Mesenchymal stem cell (in vitro differentiated cells and primary cell): ENCODE results near the gene LDLRAD3.
A peak's percentile ranks its signal among the peaks of the same experiment; 100 is the strongest.

Experiments used
- DNase-seq: peaks from one replicate; pipeline ENCODE4 v3.0.0-alpha.2; 2013
- H2AFZ ChIP-seq: one replicate; pipeline ENCODE4 v1.6.1; 2013; ENCODE audit warnings: low read depth, mild to moderate bottlenecking, control low read depth, inconsistent platforms, low read length, moderate library complexity
- H2AK5ac ChIP-seq: 2 replicates; pipeline ENCODE4 v1.6.1; 2013; ENCODE audit warnings: low read length, moderate library complexity, mild to moderate bottlenecking, inconsistent platforms; ENCODE audit not compliant: severe bottlenecking
- H2BK120ac ChIP-seq: one replicate; pipeline ENCODE4 v1.6.1; 2013; ENCODE audit warnings: low read depth, mild to moderate bottlenecking, inconsistent platforms, low read length, moderate library complexity
- H2BK12ac ChIP-seq, 2 experiments: one replicate each; pipeline ENCODE4 v1.6.1; 2013; ENCODE audit warnings: inconsistent platforms in 2 of 2, low read length in 2 of 2, mild to moderate bottlenecking in 2 of 2, moderate library complexity in 2 of 2, control low read depth in 1 of 2
- H2BK15ac ChIP-seq: one replicate; pipeline ENCODE4 v1.6.1; 2013; ENCODE audit warnings: mild to moderate bottlenecking, low read depth, inconsistent platforms; ENCODE audit not compliant: poor library complexity, severe bottlenecking
- H2BK5ac ChIP-seq: 2 replicates; pipeline ENCODE4 v1.6.1; 2013; ENCODE audit warnings: low read depth, mild to moderate bottlenecking, low read length, control low read depth, inconsistent platforms; ENCODE audit not compliant: poor library complexity, severe bottlenecking
- H3K14ac ChIP-seq, 2 experiments: one replicate each; pipeline ENCODE4 v1.6.1; 2013; ENCODE audit warnings: inconsistent platforms in 2 of 2, low read length in 2 of 2, control low read depth in 1 of 2, mild to moderate bottlenecking in 1 of 2, moderate library complexity in 1 of 2
- H3K18ac ChIP-seq, 2 experiments: one replicate each; pipeline ENCODE4 v1.6.1; 2013; ENCODE audit warnings: inconsistent platforms in 2 of 2, low read length in 2 of 2, control low read depth in 1 of 2, low read depth in 1 of 2, mild to moderate bottlenecking in 1 of 2
- H3K23ac ChIP-seq, 2 experiments: one replicate each; pipeline ENCODE4 v1.6.1; 2013; ENCODE audit warnings: inconsistent platforms in 2 of 2, low read length in 2 of 2, mild to moderate bottlenecking in 2 of 2, moderate library complexity in 2 of 2, control low read depth in 1 of 2
- H3K27ac ChIP-seq: 2 replicates; pipeline ENCODE4 v1.5.1; 2013; ENCODE audit warnings: mild to moderate bottlenecking, moderate library complexity, low read length, control low read depth, inconsistent platforms; ENCODE audit not compliant: poor library complexity, severe bottlenecking
- H3K27me3 ChIP-seq, 2 experiments: 2 replicates each; pipeline versions ENCODE4 v1.6.1 to v1.7.0; 2013; ENCODE audit warnings: low read length in 2 of 2, mild to moderate bottlenecking in 2 of 2, moderate library complexity in 2 of 2, control low read depth in 1 of 2, inconsistent platforms in 1 of 2; ENCODE audit not compliant: control insufficient read depth in 1 of 2, insufficient read depth in 1 of 2
- H3K36me3 ChIP-seq, 2 experiments: 2 replicates each; pipeline versions ENCODE4 v1.6.1 to v1.7.0; 2013; ENCODE audit warnings: low read length in 2 of 2, control low read depth in 1 of 2, inconsistent platforms in 1 of 2, low read depth in 1 of 2, mild to moderate bottlenecking in 1 of 2; ENCODE audit not compliant: insufficient read depth in 2 of 2, control insufficient read depth in 1 of 2
- H3K4ac ChIP-seq, 2 experiments: one replicate each; pipeline ENCODE4 v1.6.1; 2013; ENCODE audit warnings: inconsistent platforms in 2 of 2, low read length in 2 of 2, mild to moderate bottlenecking in 2 of 2, moderate library complexity in 2 of 2, control low read depth in 1 of 2, low read depth in 1 of 2
- H3K4me1 ChIP-seq: 2 replicates; pipeline ENCODE4 v1.6.1; 2013; ENCODE audit warnings: low read depth, low read length, control low read depth; ENCODE audit not compliant: control insufficient read depth, insufficient read depth
- H3K4me2 ChIP-seq: 2 replicates; pipeline ENCODE4 v1.6.1; 2013; ENCODE audit warnings: low read length, mild to moderate bottlenecking, inconsistent platforms; ENCODE audit not compliant: poor library complexity, severe bottlenecking
- H3K4me3 ChIP-seq, 2 experiments: 2 replicates each; pipeline versions ENCODE4 v1.5.1 to v1.7.0; 2013; ENCODE audit warnings: low read length in 2 of 2, mild to moderate bottlenecking in 2 of 2, control low read depth in 1 of 2, low read depth in 1 of 2; ENCODE audit not compliant: insufficient read depth in 1 of 2
- H3K79me1 ChIP-seq: replicated peaks from 2 replicates; pipeline ENCODE4 v1.6.1; 2013; ENCODE audit warnings: mild to moderate bottlenecking, control low read depth, low read length, inconsistent platforms; ENCODE audit not compliant: poor library complexity, severe bottlenecking
- H3K9ac ChIP-seq: 2 replicates; pipeline ENCODE4 v1.7.0; 2013; ENCODE audit warnings: mild to moderate bottlenecking, low read length, moderate library complexity
- H3K9me3 ChIP-seq: 2 replicates; pipeline ENCODE4 v1.7.0; 2013; ENCODE audit warnings: mild to moderate bottlenecking, low read length; ENCODE audit not compliant: control insufficient read depth
- H4K8ac ChIP-seq: one replicate; pipeline ENCODE4 v1.6.1; 2013; ENCODE audit warnings: inconsistent platforms, mild to moderate bottlenecking, low read length, moderate library complexity
- H4K91ac ChIP-seq: one replicate; pipeline ENCODE4 v1.6.1; 2013; ENCODE audit warnings: mild to moderate bottlenecking, low read length, inconsistent platforms
- WGBS: methylation state at CpG from one replicate; pipeline ENCODE4 v1.1.7; 2013; ENCODE audit warnings: mixed read lengths; 5-methylcytosine and 5-hydroxymethylcytosine counted together

The LDLRAD3 gene

DNA sequence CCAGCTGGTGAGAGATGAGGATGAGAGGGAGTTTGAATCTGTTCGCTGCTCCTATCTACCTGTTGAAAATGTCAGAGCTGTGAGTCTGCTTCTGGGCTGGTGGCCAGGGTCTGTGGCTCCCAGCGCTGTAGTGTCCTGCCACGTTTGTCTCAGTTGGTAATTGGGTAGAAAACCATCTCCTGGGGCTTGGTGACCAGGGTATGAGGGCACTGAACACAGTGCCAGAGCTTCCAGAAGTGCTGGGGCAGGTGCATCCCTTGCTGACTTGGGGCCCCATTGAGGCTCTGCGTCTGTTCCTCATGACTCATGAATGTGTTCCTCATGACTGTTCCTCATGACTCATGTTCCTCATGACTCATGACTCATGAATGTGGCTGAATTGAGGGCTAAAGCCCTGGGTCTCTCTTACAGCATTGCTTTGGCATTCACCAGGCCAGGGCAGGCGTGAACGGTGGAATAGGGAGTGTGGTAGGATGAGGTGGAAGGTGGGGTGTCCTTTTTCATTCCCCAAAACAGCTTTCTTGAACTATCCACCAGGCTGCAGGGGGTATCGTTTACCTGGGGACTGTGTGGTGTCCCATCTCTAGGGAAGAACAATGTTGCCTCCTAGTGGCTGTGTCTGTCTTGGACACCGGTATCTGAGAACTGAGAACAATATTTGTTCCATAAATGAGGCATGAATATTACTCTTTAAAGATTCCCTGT lies 205.8 kb downstream of the LDLRAD3 start:
- Histone ChIP-seq H2BK120ac (no peak overlapping the region), H3K4me2 (peak overlapping the region; percentile 17), H2BK15ac (no peak overlapping the region), H2AK5ac (peak overlapping the region; percentile 33), H3K9ac (peak overlapping the region; percentile 61), H3K14ac (no peak overlapping the region), H2BK5ac (peak overlapping the region; percentile 61), H3K23ac (no peak overlapping the region), H3K36me3 (no peaks in the 10 kb centered on the region), H2BK12ac (peak overlapping the region; percentile 60 to 98), H3K27ac (peak overlapping the region; percentile 93), H3K27me3 (no peaks in the 10 kb centered on the region), H3K9me3 (no peaks in the 10 kb centered on the region), H3K4me1 (peaks cover 11% of the 10 kb centered on the region), H3K4me3 (peak overlapping the region in 1 of 2 experiments; percentile 19), H4K8ac (peak overlapping the region; percentile 45), H2AFZ (no peak overlapping the region), H3K79me1 (peaks cover 2% of the 10 kb centered on the region), H4K91ac (peak overlapping the region; percentile 73), H3K4ac (peak overlapping the region; percentile 9 to 58), H3K18ac (peak overlapping the region; percentile 73 to 88)
- peak; percentile 98 for DNase-seq
- 18% methylated on average over 8 of the region's 8 CpGs for WGBS

DNA sequence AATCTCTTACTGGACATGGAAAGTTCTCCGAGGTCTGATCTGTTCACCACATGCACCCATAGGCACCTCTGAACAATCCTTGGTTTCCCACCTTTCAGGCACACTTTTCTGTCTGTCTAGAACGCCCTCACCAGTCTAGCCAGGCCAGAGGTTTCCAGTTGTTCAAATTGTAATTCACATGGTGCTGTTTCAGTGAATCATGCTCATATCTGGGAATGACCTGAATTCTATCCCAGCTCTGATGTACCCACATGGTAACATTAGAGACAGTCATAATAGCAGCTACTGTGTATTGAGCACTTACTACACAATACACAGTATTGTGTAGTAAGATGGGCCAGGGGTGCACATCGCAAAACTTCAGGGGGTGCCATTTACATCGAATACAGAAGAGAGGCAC lies 207.1 kb downstream of the LDLRAD3 start:
- Histone ChIP-seq H3K23ac (no peak overlapping the region), H3K36me3 (no peaks in the 10 kb centered on the region), H3K27ac (peak overlapping the region; percentile 36), H2AFZ (no peak overlapping the region), H3K4ac (peak overlapping the region in 1 of 2 experiments; percentile 78), H4K91ac (no peak overlapping the region), H4K8ac (no peak overlapping the region), H3K14ac (no peak overlapping the region), H2BK120ac (no peak overlapping the region), H3K18ac (peak overlapping the region in 1 of 2 experiments; percentile 10), H2BK12ac (peak overlapping the region; percentile 12 to 98), H2BK5ac (no peak overlapping the region), H2AK5ac (peak overlapping the region; percentile 71), H3K4me2 (no peak overlapping the region), H3K9me3 (no peaks in the 10 kb centered on the region), H3K79me1 (peaks cover 2% of the 10 kb centered on the region), H2BK15ac (no peak overlapping the region), H3K4me1 (peaks cover 11% of the 10 kb centered on the region), H3K4me3 (no peak overlapping the region), H3K9ac (no peak overlapping the region), H3K27me3 (no peaks in the 10 kb centered on the region)
- no peak for DNase-seq
- WGBS, result 97% methylated on average over 3 of the region's 4 CpGs

DNA sequence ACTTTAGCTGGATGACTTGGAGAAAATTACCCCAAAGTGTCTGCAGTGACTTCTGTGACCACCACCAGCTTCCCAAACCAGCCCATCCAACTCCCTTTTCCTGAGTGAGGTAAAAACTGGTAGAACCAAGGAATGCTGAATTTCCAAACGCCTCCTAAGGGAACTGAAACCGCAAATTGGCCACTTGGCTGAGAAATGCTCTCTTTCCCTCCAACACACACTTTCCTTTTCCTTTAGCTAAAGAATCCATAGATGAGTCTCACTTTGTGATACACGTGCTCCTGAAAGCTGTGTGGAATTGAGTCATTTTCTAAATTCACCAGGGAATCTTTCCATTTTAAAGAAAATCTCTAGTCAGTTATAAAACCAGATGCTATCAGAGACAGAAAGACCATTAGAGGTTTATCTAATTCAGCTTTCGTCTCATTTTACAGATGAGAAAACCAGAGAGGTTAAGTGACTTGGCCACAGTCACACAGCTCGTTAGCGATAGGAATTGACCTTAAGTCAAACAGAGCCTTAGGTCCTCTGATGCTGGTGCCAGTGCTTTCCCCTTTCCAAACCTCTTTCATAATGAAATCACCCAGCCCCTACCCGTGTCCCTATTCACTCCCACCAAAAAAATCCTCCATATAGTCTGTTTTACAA lies 208.2 kb downstream of the LDLRAD3 start:
- no peak overlapping the region for H2BK5ac ChIP-seq
- no peaks in the 10 kb centered on the region for H3K9me3 ChIP-seq
- no peak overlapping the region for H2BK15ac ChIP-seq
- no peak for DNase-seq
- H2AFZ ChIP-seq, result no peak overlapping the region
- 88% methylated on average over 7 of the region's 7 CpGs for WGBS
- H2BK120ac ChIP-seq, result no peak overlapping the region
- H2BK12ac ChIP-seq, result no peak overlapping the region
- no peak overlapping the region for H4K8ac ChIP-seq
- no peak overlapping the region for H3K27ac ChIP-seq
- H3K4me2 ChIP-seq, result no peak overlapping the region
- H3K4me1 ChIP-seq, result peaks cover 11% of the 10 kb centered on the region
- peaks cover 2% of the 10 kb centered on the region for H3K79me1 ChIP-seq
- H3K27me3 ChIP-seq, result no peaks in the 10 kb centered on the region
- no peak overlapping the region for H4K91ac ChIP-seq
- no peak overlapping the region for H3K4ac ChIP-seq
- H3K4me3 ChIP-seq, result no peak overlapping the region
- H3K14ac ChIP-seq, result no peak overlapping the region
- H3K23ac ChIP-seq, result no peak overlapping the region
- H3K18ac ChIP-seq, result no peak overlapping the region
- H3K9ac ChIP-seq, result no peak overlapping the region
- H3K36me3 ChIP-seq, result no peaks in the 10 kb centered on the region
- H2AK5ac ChIP-seq, result peak overlapping the region; percentile 85

DNA sequence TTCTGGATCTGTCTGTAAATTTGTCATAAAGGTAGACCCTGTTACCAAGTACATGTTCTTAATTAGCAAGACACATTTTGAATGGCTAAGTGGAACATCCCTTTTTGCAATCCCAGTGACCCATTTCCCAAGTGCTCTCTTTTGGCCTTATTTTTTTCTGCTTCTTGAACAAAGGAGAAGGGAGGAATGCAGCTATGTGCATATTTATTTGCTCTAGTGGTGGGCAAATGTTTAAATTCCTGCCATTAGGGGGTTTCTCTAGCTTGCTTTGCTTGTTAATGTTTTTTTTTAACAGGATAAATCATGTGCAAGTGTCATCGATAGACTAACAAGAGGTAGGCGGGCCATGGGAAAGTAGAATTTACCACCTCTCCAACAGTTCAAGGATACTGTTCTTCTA lies 209.7 kb downstream of the LDLRAD3 start:
- no peaks in the 10 kb centered on the region for H3K36me3 ChIP-seq
- H2BK12ac ChIP-seq, result no peak overlapping the region
- H3K4ac ChIP-seq, result no peak overlapping the region
- H4K91ac ChIP-seq, result no peak overlapping the region
- H3K23ac ChIP-seq, result no peak overlapping the region
- peaks cover 11% of the 10 kb centered on the region for H3K4me1 ChIP-seq
- H2AK5ac ChIP-seq, result peak overlapping the region; percentile 64
- no peak overlapping the region for H3K27ac ChIP-seq
- H2BK5ac ChIP-seq, result no peak overlapping the region
- no peaks in the 10 kb centered on the region for H3K27me3 ChIP-seq
- H4K8ac ChIP-seq, result no peak overlapping the region
- no peak overlapping the region for H2AFZ ChIP-seq
- DNase-seq, result no peak
- H3K4me2 ChIP-seq, result no peak overlapping the region
- no peaks in the 10 kb centered on the region for H3K9me3 ChIP-seq
- H3K9ac ChIP-seq, result no peak overlapping the region
- no peak overlapping the region for H3K18ac ChIP-seq
- H2BK15ac ChIP-seq, result no peak overlapping the region
- no peak overlapping the region for H3K4me3 ChIP-seq
- WGBS, result 100% methylated on average over 1 of the region's 2 CpGs
- no peak overlapping the region for H2BK120ac ChIP-seq
- H3K14ac ChIP-seq, result no peak overlapping the region
- H3K79me1 ChIP-seq, result peaks cover 2% of the 10 kb centered on the region
